OCI-LY3 (cell line): ENCODE data around the gene FNBP1.

Experiments
- CTCF ChIP-seq: fragments of 200-600, 300-600 bp; sonication (generic); IDR thresholded peaks from 2 replicates; pipeline ENCODE4 v1.5.1; 2014; ENCODE audit warnings: antibody characterized with exemption, low read length, low read depth
- EZH2phosphoT487 ChIP-seq: fragments of 200-600 bp; shearing (Covaris generic); IDR thresholded peaks from 2 replicates; pipeline ENCODE4 v1.6.1; 2018; ENCODE audit warnings: antibody characterized with exemption, mixed run types, low read depth

- no peak for TF ChIP-seq CTCF
- no peak for TF ChIP-seq EZH2phosphoT487
Measured at GRCh38 chr9:129939431-129939830, 103.6 kb downstream of the FNBP1 start.
